Measurements from ENCODE around the gene IGFBP7.

IGFBP7 gene

DNA sequence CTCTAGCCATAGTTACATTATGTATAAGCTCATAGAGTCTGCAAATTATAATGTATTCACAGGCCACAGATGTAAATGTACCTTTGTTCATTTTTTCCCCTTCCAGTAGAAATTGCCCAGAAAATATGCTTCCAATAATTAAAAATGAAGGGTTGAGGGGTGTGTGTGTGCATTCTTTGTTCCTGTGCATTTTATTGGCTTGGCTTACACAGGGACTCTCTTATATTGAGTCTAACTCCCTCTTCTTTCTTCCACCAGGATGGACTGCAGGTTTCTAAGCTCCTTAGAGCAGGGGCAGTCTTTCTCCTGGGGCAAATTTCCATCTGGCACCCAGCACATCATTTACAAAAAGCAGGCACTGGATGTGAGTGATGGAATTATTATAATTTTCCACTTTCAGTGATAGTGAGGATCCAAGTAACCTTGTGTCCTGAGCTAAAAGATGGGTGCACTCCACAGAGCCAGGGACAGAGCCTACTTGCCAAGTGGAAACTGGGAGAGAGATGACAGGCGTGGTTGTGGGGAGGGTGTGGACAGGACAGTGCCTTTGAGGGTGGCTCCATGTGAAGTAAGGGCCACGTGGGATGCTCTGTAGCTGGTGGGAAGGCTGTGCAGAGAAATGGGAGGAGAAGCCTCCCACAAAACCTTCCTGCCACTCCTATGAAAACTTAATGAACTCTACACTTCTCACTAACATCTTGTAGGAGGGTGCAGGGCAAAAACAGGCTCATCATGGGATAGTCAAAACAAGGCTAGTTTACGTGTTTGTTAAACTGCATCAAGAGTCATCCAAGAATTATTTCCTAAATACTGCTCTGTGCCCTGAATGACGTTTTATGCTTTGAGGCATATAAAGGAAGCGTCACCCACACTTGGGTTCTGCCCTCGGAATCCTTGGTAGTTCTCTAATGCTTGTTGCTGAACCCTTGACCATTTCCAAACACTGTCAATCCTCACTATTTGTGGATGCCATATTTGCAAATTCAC, 16.0 kb downstream of the IGFBP7 start:
- DNase-seq = no peak

DNA sequence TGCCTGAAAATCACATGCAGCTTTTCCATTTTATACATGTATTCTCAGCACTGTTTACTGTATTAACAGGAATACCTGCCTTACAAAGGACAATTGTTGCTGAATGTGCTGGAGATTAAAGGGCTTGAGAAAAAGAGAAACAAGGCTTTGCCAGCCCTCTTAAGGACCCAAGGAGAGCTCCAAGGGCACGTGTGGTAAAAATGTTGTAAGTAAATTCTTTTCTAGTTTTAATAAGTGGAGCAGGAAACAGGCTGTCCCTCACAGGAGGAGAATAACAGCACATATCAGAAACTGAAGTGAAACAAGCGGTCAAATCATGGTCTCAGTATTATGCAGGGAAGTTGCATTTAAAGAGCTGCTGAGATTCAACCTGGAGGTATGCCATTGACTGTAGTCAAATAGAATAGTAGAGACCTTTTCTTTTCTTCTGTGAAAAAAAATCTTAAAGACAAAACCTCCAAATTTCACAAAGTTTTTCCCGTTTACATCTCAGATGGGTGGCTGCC, 18.5 kb downstream of the IGFBP7 start:
- no peak for DNase-seq

DNA sequence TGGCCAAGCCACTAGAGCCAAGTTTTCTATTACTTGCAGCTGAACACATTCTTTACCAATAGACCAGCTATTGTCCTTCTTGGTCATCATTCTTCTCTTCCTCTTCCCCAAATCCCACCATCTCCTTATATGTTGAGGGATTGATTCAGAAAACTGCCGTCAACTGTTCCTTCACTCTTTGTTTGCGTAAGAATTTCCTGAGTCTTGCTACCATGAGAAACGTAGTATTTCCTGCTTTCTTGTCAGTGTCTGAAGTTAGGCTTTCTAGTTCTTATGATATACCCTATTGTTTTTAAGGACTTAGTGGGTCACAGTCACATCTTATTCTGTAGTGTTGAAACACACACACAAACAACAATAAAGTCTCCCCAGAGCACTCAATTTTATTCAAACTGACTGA, 20.1 kb downstream of the IGFBP7 start:
- DNase-seq = no peak

DNA sequence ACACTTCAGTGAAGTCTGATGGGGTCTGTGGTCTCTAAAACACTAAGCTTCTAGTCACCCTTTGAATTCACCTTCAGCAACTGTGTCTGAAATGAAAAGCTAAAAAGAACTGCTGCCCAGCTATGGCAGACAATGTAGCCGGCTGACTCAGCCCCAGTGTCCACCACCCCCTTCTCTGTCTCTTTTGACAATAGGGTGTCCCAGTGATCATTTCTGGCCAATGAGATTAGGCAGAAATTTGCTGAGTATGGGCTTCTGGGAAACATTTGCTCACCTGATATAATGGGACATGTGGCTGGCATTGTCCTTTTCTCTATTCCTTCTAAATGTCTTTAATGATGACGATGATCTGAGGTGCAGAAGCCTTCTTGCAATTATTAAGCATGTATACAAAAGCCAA, 20.6 kb downstream of the IGFBP7 start:
- no peak for DNase-seq

DNA sequence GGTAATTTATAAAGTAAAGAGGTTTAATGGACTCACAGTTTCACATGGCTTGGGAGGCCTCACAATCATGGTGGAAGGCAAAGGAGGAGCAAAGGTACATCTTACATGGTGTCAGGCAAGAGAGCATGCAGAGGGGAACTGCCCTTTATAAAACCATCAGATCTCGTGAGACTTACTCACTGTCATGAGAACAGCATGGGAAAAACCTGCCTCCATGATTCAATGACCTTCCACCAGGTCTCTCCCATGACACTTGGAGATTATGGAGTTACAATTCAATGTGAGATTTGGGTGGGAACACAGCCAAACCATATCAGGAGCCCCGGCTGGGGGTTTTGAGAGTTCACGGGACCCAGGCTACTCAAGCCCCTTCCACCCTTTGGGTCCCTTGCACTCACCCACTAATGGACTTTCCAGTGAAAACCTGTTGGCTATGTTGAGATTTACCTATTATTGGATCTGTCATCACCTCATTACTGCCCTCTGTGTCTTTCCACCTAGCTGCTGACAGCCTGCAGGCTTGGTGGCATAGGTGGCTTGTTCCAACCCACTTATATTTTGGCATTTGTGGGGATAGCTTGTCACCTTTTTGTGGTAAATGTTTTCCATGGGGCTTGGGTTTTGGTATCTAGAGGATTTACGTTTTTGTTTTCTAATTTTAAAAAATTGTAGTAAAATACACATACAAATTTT, 24.0 kb downstream of the IGFBP7 start:
- DNase-seq = no peak

DNA sequence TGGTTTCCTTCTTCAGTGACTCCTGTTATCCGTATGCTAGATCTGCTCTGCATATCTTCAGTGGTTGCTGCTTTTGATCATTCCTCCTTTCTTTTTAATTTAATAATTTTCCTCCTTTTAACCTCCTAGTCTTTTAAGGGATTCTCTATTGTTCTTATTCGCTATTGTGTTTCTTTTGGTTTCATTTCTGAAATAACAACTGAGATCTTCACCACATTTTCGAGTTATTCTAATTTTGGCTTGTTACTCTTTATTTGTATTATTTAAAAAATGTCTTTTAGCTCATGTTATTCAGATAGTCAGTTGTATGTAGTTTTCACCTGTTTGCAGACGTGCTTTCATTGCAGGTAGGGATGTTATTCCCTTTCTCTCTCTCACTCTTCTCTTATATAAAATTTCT, 24.9 kb downstream of the IGFBP7 start:
- no peak for DNase-seq

DNA sequence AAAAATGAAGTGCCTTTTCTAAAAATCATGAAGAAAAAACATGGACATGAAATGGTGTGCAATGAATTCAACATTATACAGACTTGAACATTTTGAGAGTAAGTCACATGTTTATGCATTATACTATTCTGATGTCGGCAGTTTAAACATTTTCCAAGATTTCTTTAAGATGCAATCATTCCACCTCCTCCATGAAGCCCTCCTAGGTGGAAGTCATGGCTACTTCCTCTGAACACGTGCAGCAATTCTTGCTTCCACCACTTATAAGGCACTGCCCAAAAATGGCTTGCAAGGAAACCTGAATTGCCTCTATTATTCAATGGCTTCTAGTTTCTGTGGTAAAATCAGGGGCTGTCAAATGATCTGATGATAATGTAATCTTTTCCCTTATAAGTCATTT, 25.8 kb downstream of the IGFBP7 start:
- DNase-seq = no peak

DNA sequence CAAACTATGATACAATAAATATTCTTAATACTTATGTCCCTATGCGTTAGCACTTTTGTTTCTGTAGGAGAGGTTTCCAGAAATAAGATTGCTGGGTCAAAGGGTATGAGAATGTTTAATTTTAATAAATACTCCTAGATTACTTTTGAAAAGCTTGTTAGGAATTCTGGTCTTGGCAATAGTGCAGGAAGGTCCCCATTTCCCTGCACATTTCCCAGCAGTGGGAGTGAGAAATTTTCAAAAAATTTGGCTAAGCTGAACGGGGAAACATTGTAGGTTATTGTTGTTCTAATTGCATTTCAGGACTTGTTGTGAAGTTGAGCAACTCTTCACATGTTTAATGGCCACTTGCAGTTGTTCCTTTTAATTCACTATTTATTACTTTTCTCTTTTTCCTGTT, 27.1 kb downstream of the IGFBP7 start:
- no peak for DNase-seq

DNA sequence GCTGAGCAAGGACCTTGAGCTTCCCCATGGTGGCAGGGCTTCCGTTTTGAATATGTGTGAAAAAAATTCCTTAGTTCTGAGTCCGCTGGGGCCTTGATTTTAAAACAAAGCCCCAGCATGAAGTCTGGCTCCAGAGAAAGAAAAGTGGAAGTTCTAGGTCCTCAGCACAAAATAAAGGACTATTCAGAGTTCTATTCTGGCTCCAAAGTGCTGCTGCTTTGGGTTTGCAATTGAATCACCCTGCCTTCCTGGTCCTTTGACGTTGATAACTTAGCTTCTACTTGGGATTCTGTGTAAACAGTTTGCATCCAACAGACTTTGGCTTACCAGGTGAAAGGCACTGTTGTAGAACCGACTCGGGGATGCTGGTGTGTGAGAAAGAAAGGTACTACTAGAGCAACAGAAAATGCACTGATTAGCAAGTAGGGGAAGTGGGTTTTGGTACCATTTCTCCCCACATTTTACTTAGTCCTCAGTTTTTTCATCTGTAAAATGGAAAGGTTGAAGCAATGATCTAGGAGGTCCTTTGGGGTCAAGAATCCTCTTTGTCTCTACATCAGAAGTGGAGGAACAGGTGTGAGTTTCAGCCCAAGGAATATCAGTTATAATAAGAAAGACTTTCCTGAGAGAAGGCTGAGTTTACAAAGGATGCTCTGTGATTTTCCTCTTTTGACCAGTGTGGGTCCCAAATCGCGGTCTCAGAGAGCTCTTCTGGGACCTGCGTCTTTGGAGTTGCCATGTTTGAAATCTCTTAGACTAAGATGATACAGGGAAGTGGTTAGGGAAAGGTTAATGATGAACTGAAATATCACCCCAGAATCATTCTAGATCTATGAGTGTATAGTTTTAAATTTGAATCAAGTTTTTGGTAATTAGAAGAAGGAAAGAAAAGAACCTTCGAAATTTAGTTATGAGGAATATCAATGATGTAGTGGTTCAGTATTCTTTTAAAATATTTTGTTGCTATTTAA, 28.2 kb downstream of the IGFBP7 start:
- no peak for DNase-seq

DNA sequence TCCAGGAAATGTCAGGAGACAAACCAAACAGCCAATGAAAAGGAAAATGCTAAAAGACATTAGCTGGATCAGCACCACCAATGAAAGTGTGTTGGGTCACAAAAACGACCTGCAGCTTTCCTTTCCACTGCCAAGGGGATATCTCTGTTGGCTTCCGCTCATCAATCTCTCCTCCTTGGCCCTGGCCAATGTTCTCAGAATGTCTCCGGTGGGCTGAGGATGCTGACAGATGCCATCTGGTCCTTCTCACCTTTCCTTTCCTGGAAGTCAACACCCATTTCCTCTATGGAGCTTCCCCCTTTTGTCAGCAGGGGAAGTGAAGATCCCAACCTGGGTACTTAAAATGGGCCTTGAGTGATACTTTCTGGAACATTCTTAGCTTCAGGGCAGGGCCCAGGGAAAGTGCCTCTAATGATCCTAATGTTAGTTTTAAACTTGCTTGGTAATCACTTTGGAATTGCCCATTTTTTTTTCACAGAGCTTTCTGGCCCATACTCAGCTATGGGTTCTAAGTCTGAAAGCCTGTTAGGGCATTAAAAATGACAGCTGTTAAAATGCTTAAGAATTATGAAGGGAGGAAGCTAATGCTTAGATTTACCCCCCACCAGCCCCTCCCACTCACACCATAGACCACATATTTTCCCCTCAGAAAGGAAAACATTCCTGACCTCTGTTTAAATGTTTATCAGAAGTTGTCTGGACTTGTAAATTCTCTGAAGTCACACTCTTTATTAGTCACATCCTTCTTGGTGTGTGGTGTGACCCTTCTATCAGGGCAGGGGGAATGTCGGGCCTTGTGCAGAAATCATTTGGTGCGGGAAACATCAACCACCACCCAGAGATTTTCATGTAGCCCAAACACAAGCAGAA, 29.2 kb downstream of the IGFBP7 start:
- no peak for DNase-seq

DNA sequence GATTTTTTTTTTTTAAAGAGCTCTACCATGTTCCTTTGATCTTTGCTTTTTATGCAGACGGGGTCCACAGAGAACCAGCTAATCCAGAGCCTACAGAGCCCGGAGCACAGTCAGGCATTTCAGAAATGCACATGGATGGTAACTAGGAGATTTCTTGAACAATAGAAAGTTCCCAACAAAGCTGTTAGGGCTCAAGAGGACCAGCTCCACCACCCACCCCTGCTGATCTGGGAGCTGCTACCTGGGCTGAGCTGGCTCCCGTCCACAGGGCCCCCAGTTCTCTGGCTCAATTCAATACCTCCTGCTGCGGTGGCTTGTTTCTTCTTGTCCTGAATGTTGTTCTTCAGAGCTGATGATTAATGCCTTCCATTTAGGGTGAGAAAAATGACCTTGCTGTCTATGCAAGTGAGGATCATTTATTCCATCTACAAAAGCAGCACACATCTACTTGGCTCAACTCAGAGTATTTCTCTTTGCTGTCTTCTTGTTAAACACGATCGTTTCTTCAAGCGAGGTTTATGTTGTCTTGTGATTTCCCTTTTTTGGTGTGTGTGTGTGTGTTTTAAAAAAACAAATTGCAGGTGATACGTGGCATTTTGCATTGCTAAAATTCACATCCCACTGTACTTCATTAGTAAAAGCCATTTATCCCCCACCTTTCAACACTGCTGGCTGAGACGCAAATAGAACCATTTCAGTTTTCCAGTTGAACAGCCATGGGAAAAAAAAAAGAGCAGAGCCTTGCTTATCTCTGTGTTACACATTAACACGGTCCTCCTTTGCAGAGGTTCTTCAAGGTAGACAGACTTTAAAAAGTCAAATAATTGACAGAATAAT, 31.3 kb downstream of the IGFBP7 start:
- no peak for DNase-seq

DNA sequence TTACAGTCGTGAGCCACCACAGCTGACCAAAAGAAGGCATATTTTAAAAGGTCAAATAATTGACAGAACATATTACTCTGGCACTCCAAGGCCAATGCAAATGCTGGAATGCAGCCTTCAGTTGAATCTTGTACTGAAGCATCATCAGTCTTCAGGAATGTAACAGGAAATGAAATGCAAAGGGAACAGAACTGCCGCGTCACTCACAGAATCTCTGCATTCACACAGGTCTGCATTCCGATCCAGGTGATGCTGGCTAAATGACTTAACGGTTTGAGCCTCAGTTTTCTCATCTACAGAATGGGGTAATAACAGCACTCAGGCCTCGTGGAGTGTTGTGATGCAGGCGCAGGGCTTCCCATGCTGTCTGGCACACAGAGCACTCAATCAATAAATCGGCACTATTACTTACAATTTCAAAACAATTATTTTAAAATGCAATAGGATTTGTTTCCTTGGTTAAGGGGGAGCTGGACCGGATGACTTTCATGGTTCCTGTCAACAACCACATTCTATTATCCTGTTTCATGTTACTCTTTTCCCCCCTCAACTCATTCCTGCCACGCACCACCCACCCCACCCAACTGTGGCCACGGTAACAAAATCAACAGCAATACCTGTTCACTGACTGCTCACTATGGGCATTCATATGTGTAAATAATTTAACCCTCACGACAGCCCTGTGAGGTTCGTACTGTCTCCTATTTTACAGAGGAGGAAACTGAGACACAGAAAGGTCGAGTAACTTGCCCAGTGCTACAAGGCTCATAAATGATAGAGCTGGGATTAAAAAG, 32.4 kb downstream of the IGFBP7 start:
- no peak for DNase-seq

DNA sequence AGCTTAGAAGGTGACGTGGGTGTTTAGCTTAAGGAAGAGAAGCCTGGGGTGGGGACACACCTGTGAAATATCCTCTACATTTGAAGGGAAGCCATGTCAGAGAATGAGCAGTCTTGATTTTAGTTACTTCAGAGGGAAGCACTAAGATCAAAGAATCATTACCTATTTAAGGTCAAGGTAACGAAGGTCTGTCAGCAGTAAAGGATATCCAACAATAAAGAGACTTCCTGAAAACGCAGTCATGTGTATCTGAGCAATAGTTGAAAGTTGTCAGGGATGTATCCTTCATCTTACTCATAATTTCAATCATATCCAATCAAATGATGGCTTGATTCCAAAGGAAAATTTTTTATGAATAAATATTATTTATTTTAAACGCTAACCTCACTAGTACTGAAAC, 33.5 kb downstream of the IGFBP7 start:
- DNase-seq = no peak

DNA sequence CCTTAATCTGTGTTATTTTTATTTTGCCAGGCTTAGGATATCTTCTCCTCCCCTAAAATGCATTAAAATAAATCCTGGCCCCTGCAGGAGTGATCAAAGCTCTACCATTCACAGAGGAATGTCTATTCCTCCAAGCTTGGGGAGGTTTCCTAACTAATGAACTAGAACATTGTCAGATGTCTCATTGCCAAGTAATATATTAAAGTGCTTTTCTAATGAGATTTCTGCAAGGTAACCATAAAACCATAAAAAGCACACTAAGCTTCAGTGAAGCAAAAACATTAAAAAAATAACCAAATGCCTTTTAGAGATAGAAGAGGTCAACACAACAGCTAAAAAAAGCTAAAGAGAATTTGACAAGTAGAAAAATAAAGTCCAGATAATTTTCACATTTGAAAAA, 34.8 kb downstream of the IGFBP7 start:
- DNase-seq = no peak

DNA sequence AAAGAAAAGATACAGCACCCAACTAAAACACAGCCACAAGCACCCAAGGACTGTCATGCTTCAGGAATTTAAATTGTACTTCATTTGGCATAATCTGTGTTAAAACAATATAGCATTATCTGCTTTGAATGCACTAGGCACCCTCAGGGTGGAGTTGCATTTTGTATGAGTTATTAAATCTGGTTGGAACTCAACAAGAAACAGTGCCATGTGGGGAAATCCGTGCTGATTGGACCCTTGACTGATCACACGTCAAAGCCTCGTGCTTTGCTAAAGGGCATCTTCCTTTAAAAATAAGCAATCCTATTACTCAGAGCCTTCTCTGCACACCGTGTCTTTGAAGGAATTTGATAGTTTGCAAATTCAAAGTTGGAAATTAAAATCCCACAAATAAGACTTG, 35.4 kb downstream of the IGFBP7 start:
- no peak for DNase-seq

DNA sequence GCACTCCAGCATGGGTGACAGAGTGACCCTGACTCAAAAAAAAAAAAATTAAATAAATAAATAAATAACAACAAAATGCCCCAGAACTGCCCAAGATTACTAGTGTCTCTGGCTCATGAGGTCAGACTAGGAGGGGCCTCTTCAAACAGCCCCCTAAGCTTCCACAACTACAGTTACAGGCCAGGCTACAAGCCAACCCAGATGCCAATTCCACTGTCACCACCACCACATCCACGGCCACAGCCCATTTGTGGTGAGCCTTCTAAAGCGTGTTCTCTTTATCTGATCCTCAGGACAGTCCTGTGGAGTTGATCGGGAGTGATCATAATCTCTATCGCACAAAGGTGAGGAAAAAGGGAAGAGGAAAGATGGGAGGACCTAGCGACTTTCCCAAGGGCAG, 36.6 kb downstream of the IGFBP7 start:
- DNase-seq = no peak

DNA sequence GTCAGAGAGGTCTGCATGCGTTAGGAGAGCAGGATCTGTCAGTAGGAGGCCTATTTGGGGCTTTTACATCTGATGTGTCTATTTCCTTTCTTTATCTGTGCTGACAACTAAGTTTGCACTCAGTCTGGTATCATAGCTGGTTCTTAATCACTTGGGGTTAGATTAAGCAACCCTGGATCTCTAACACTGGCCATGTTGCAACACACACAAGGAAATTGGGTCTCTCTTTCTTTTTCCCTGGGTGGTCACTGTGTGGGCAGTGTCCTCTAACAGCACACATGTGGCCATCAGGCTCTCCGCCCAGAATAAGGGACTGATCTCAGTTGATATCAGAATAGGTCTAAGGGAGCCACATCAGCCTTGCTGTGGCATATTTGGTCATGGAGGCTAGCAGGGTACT, 38.9 kb downstream of the IGFBP7 start:
- no peak for DNase-seq

DNA sequence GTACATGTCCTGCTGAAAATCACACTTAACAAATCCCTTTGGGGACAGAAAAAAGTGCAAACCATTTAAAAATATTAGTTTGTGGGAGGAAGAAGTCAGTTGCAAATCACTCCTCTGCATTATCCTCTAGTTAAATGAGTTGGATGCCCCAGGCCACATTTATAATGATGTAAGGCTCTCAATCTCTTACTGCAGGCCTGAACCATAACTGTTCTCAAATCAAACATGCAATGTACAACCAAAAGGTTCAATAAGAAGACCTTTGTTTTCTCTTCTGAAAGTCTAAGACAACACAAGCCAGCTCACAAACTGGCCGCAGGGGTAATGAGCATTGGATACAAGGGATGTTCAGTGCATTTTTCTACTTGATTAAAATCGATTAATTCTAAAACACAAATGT, 39.7 kb downstream of the IGFBP7 start:
- DNase-seq = no peak

DNA sequence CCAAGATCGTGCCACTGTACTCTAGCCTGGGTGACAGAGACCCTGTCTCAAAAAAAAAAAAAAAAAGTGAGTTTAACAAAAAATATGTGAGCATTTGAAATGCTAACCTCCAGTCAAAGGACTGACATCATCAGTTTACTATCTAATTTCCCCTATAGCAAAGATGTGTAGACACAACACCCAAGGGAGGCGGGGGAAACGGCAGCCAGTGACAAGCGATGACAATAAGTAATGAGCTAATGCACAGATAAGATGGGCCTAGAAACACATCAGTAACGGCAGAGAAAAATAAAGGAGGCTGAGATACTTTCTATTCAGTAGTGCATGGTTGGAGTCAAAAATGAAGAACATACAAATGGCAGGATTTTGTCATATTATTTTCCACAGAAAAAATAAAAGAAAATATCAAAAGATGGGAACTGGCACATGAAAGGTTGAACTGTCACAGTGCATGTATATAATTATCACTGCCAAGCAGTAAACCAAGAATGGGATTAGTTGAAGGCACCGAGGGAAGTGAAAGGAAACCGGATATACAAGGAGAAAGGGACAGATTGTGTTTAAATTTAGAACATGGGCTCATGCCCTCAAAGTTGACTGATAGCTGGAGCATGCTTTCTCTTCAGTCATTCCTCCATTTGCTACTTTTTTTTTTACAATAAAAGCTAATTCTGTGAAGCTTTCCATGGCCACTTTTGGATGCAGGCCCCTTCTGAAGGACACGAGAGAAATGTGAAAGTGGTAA, 41.8 kb downstream of the IGFBP7 start:
- DNase-seq = no peak
